Tibial artery (tissue), 4 donors: Measurements from ENCODE around the gene GALNT13.

Experiments used
- DNase-seq, 2 donors: peaks; one replicate each; pipeline ENCODE4 v3.0.0-alpha.2; 2019
- H3K27ac ChIP-seq, 2 donors: fragments of 200-600 bp; sonication (generic) in 1 of 2; 1 replicate in 1 of 2; 2 replicates in 1 of 2; pipeline ENCODE4 v1.5.1; 2018 to 2019; ENCODE audit warnings: mild to moderate bottlenecking in 1 of 2
- H3K27me3 ChIP-seq, 2 donors: fragments of 200-600 bp; sonication (generic) in 1 of 2; one replicate each; pipeline versions ENCODE4 v1.5.1 to v1.6.0; 2016 to 2019
- H3K36me3 ChIP-seq, 3 donors: fragments of 200-600 bp; sonication (generic) in 2 of 3; one replicate each; pipeline ENCODE4 v1.5.1; 2016 to 2019; ENCODE audit warnings: mild to moderate bottlenecking in 2 of 3
- H3K4me1 ChIP-seq, 4 donors: fragments of 200-600 bp; sonication (generic) in 2 of 4; 1 replicate in 3 of 4; 2 replicates in 1 of 4; pipeline ENCODE4 v1.5.1; 2016 to 2019
- H3K4me3 ChIP-seq, 2 donors: fragments of 200-600 bp; sonication (generic) in 1 of 2; 1 replicate in 1 of 2; 2 replicates in 1 of 2; pipeline ENCODE4 v1.5.1; 2018 to 2019; ENCODE audit warnings: mild to moderate bottlenecking in 2 of 2
- H3K9me3 ChIP-seq, 3 donors: fragments of 200-600 bp; sonication (generic) in 1 of 3; one replicate each; pipeline ENCODE4 v1.5.1; 2016 to 2019
- intact Hi-C: fragments of 100-400 bp; cut with DNase I; formaldehyde crosslinking; loops from one replicate; pipeline ENCODE4 v1.15.0; 2023; ENCODE audit warnings: low total_unique reads
- TF ChIP-seq, protein P1 (sequence below), 2 experiments: fragments of 200-600 bp in 1 of 2; fragments of 450-650 bp in 1 of 2; IDR thresholded peaks; one replicate each; pipeline ENCODE4 v1.5.1; 2017 to 2019; ENCODE audit warnings: antibody characterized with exemption in 2 of 2, mild to moderate bottlenecking in 1 of 2, moderate library complexity in 1 of 2

GALNT13 gene

GRCh38 chr2:154193246-154193645, 321.5 kb downstream of the GALNT13 start:
- TF ChIP-seq, protein P1, sequence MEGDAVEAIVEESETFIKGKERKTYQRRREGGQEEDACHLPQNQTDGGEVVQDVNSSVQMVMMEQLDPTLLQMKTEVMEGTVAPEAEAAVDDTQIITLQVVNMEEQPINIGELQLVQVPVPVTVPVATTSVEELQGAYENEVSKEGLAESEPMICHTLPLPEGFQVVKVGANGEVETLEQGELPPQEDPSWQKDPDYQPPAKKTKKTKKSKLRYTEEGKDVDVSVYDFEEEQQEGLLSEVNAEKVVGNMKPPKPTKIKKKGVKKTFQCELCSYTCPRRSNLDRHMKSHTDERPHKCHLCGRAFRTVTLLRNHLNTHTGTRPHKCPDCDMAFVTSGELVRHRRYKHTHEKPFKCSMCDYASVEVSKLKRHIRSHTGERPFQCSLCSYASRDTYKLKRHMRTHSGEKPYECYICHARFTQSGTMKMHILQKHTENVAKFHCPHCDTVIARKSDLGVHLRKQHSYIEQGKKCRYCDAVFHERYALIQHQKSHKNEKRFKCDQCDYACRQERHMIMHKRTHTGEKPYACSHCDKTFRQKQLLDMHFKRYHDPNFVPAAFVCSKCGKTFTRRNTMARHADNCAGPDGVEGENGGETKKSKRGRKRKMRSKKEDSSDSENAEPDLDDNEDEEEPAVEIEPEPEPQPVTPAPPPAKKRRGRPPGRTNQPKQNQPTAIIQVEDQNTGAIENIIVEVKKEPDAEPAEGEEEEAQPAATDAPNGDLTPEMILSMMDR (IDR thresholded peaks at IDR 0.05), result no peak
- no peak for DNase-seq
- H3K36me3 ChIP-seq, result no peaks in the 10 kb centered on the region
- H3K9me3 ChIP-seq, result no peaks in the 10 kb centered on the region
- no peak overlapping the region for H3K4me3 ChIP-seq
- H3K27ac ChIP-seq, result no peak overlapping the region
- intact Hi-C loops, result no loop called here
- H3K27me3 ChIP-seq, result no peaks in the 10 kb centered on the region
- no peaks in the 10 kb centered on the region for H3K4me1 ChIP-seq

DNA sequence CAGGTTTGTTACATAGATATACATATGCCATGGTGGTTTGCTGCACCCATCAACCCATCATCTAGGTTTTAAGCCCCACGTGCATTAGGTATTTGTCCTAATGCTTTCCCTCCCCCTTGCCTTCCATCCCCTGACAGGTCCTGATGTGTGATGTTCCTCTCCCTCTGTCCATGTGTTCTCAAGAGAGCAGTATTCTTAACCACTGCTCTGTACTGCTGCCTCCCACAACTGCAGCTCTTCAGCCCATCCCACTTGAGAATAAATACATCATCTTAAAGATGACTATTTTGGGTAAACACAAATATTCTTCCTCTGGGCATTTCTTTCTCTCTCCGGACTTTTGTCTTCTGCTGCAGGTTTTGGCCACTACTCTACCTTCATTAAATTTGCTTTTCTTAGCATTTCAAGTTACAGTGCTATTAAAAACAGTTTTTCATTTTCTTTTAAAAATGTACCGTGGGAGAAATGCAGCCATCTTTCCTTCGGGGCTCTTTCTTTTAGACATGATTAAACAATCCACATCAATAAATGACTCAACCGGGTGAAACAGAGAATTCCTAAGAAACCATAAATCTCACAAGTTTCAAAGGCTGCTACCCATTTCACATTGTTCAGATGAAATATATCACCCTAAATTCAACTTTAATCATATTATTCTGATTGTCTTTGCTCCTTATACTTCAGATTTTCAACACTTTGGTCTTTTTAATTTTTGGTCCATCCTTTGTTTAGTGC, 323.4 kb downstream of the GALNT13 start:
- no peaks in the 10 kb centered on the region for H3K36me3 ChIP-seq
- no peaks in the 10 kb centered on the region for H3K4me1 ChIP-seq
- H3K27me3 ChIP-seq, result no peaks in the 10 kb centered on the region
- intact Hi-C loops, result no loop called here
- H3K27ac ChIP-seq, result no peak overlapping the region
- DNase-seq, result no peak
- no peak overlapping the region for H3K4me3 ChIP-seq
- H3K9me3 ChIP-seq, result no peaks in the 10 kb centered on the region
- TF ChIP-seq, protein P1 (IDR thresholded peaks at IDR 0.05), result no peak

- intact Hi-C loops, result no loop called here
- no peak overlapping the region for H3K27ac ChIP-seq
- H3K9me3 ChIP-seq, result no peaks in the 10 kb centered on the region
- H3K36me3 ChIP-seq, result no peaks in the 10 kb centered on the region
- TF ChIP-seq, protein P1 (IDR thresholded peaks at IDR 0.05), result no peak
- no peaks in the 10 kb centered on the region for H3K4me1 ChIP-seq
- H3K4me3 ChIP-seq, result no peak overlapping the region
- no peak for DNase-seq
- H3K27me3 ChIP-seq, result no peaks in the 10 kb centered on the region
These were observed 324.0 kb downstream of the GALNT13 start for GRCh38 chr2:154195644-154196195.

- no peaks in the 10 kb centered on the region for H3K36me3 ChIP-seq
- H3K27me3 ChIP-seq, result no peaks in the 10 kb centered on the region
- TF ChIP-seq, protein P1 (IDR thresholded peaks at IDR 0.05), result no peak
- H3K4me1 ChIP-seq, result no peaks in the 10 kb centered on the region
- no peak overlapping the region for H3K27ac ChIP-seq
- H3K9me3 ChIP-seq, result no peaks in the 10 kb centered on the region
- no peak for DNase-seq
- intact Hi-C loops, result no loop called here
- H3K4me3 ChIP-seq, result no peak overlapping the region
These were observed 327.1 kb downstream of the GALNT13 start for GRCh38 chr2:154198866-154199265.

- intact Hi-C loops, result no loop called here
- Histone ChIP-seq H3K9me3 (no peaks in the 10 kb centered on the region), H3K27ac (no peak overlapping the region), H3K36me3 (no peaks in the 10 kb centered on the region), H3K4me3 (no peak overlapping the region), H3K27me3 (no peaks in the 10 kb centered on the region), H3K4me1 (no peaks in the 10 kb centered on the region)
- TF ChIP-seq, protein P1 (IDR thresholded peaks at IDR 0.05), result no peak
- no peak for DNase-seq
These were observed 331.5 kb downstream of the GALNT13 start for GRCh38 chr2:154203206-154203605.
